ENCODE measurements around the gene CCL5.
"Not testable (repeated sequence)": the region's sequence is repeated elsewhere in the genome, so short reads cannot be mapped to it uniquely, and the experiment has no call there.

Gene CCL5

GRCh38 chr17:35898283-35899070 is 18.3 kb upstream of the CCL5 start:
- peak in 1 of 2 donors; percentile 67 for DNase-seq (ENCODE audit: low read depth in 2 of 2)

- DNase-seq (ENCODE audit: low read depth in 2 of 2), result not testable (repeated sequence)
Observed at GRCh38 chr17:35897772-35898171, 17.6 kb upstream of the CCL5 start.

- peak in 1 of 2 donors; percentile 69 for DNase-seq (ENCODE audit: low read depth in 2 of 2)
Observed at GRCh38 chr17:35895636-35896587, 15.8 kb upstream of the CCL5 start.

- DNase-seq (ENCODE audit: low read depth in 2 of 2), result no peak
Observed at GRCh38 chr17:35894206-35894605, 14.0 kb upstream of the CCL5 start.

GRCh38 chr17:35893751-35894150 is 13.6 kb upstream of the CCL5 start:
- no peak for DNase-seq (ENCODE audit: low read depth in 2 of 2)

GRCh38 chr17:35892091-35893035 is 12.2 kb upstream of the CCL5 start:
- DNase-seq (ENCODE audit: low read depth in 2 of 2), result peak in 1 of 2 donors; percentile 69

GRCh38 chr17:35891269-35891668 is 11.1 kb upstream of the CCL5 start:
- DNase-seq (ENCODE audit: low read depth in 2 of 2), result no peak

GRCh38 chr17:35890774-35891155 is 10.6 kb upstream of the CCL5 start:
- DNase-seq (ENCODE audit: low read depth in 2 of 2), result no peak

GRCh38 chr17:35889818-35890773 is 9.9 kb upstream of the CCL5 start:
- DNase-seq (ENCODE audit: low read depth in 2 of 2), result no peak

GRCh38 chr17:35889241-35889640 is 9.1 kb upstream of the CCL5 start:
- DNase-seq (ENCODE audit: low read depth in 2 of 2), result no peak

- no peak for DNase-seq (ENCODE audit: low read depth in 2 of 2)
Observed at GRCh38 chr17:35878361-35878760, 1.8 kb downstream of the CCL5 start.

- DNase-seq (ENCODE audit: low read depth in 2 of 2), result no peak
Observed at GRCh38 chr17:35877345-35878029, 2.7 kb downstream of the CCL5 start.

- DNase-seq (ENCODE audit: low read depth in 2 of 2), result no peak
Observed at GRCh38 chr17:35876534-35876933, 3.6 kb downstream of the CCL5 start.

- DNase-seq (ENCODE audit: low read depth in 2 of 2), result no peak
Observed at GRCh38 chr17:35875800-35876139, 4.4 kb downstream of the CCL5 start.

GRCh38 chr17:35875072-35875799 is 4.9 kb downstream of the CCL5 start:
- DNase-seq (ENCODE audit: low read depth in 2 of 2), result no peak

- DNase-seq (ENCODE audit: low read depth in 2 of 2), result no peak
Observed at GRCh38 chr17:35872196-35872980, 7.8 kb downstream of the CCL5 start.

- no peak for DNase-seq (ENCODE audit: low read depth in 2 of 2)
Observed at GRCh38 chr17:35870906-35871819, 9.0 kb downstream of the CCL5 start.
